H1 (cell line): ENCODE results near the gene SCARB1.

ENCODE experiments used
- EZH2 ChIP-seq: fragments of 200-600 bp; sonication (generic); IDR thresholded peaks from 2 replicates; pipeline ENCODE4 v1.7.1; 2012; ENCODE audit warnings: low read depth, mild to moderate bottlenecking, moderate library complexity, low read length, inconsistent platforms; ENCODE audit not compliant: severe bottlenecking
- POLR2A ChIP-seq, 2 experiments: IDR thresholded peaks; 1 replicate in 1 of 2; 2 replicates in 1 of 2; pipeline ENCODE4 v1.6.1; 2011; ENCODE audit warnings: low read depth in 2 of 2, low read length in 2 of 2, mild to moderate bottlenecking in 2 of 2; ENCODE audit errors: control extremely low read depth in 1 of 2
- ZNF274 ChIP-seq: IDR thresholded peaks from 2 replicates; pipeline ENCODE4 v1.7.0; 2012; ENCODE audit warnings: low read length, borderline replicate concordance; ENCODE audit errors: extremely low read depth

DNA sequence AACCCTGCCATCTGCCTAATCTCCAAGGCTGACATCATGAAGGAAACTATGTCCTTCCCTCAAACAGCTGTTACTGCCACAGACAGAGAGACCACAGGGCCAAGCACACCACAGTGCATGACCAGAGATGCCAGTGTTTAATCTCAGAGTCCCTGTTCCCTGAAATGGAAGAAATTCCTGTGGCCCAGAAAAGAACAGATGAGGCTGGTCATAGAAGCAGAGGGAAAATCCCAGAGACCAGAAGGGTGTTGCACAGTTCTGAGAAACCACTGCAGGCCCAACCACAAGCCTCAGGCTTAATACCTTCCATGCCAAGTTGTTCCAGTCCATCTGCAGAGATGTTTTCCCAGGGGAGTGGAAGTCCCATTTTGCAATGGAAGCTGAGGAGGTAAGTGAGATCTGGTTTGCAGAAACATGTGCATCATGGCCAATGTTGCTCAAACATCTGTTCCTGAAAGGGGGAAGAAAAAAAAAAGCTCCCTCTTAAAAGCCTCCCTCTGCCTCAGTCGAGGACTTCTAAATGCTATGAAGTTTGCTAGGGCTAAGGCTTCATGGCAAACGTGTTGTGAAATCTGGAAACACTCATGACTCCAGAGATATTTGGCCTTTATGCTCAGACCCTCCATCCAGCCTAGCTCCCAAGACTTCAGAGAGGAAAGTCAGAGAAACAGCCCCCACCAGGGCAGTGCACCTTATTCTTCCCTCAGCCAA, 98.6 kb downstream of the SCARB1 start:
- TF ChIP-seq POLR2A (IDR thresholded peaks at IDR 0.05; ENCODE audit: control extremely low read depth in 1 of 2, low read depth in 2 of 2, low read length in 2 of 2) (no peak), EZH2 (no peak), ZNF274 (no peak)
